Measurements from ENCODE around the gene RALGPS2. TPM values are rescaled to one million over a fixed set of nuclear protein-coding genes. Genes with fewer than 3 reads are reported as not detected.

RALGPS2 gene
- total and polyA plus RNA-seq, 2 of the 13 experiments (the other 11 are each of a cell fraction or from before 2014, with no cell fraction given), result 15.6 to 36.0 TPM

GRCh38 chr1:178938101-178938958, 213.3 kb downstream of the RALGPS2 start:
- DNase-seq (ENCODE audit: low spot score), result no peak
- Histone ChIP-seq H3K27ac (ENCODE audit: extremely low read length, insufficient read depth, low read length) (no peak overlapping the region), H3K4me3 (replicated peaks in 1 of 3; ENCODE audit: insufficient read depth in 1 of 3, low read depth in 2 of 3, low read length in 3 of 3) (no peak overlapping the region), H3K4me1 (ENCODE audit: insufficient read depth, low read length) (peaks cover 20% of the 10 kb centered on the region; the same call in 1 of the 2 replicates), H3K36me3 (replicated peaks in 1 of 2; ENCODE audit: control insufficient read depth in 1 of 2, insufficient read depth in 2 of 2, low read length in 2 of 2) (no peaks in the 10 kb centered on the region), H3K4me2 (ENCODE audit: low read depth, low read length) (peak overlapping the region; percentile 40; the same call in 1 of the 2 replicates), H3K27me3 (ENCODE audit: control insufficient read depth in 1 of 2, insufficient read depth in 2 of 2, low read length in 2 of 2) (peaks cover 5 to 14% of the 10 kb centered on the region in 2 experiments; a peak in 3 of 5 replicates), H3K9me3 (ENCODE audit: low read length) (no peaks in the 10 kb centered on the region), H2AFZ (ENCODE audit: low read length) (no peak overlapping the region), H3K9ac (ENCODE audit: insufficient read depth, low read depth, low read length) (no peak overlapping the region), H3K79me2 (ENCODE audit: insufficient read depth, low read length) (no peaks in the 10 kb centered on the region), H4K20me1 (ENCODE audit: insufficient read depth, low read length) (no peaks in the 10 kb centered on the region)
- ChIA-PET CTCF (ENCODE audit: low intra/inter-chr PET ratio, low total read pairs) (no interaction called here), POLR2A (interaction anchor here (1.2 kb wide), 1 partner anchor 21 kb away, joined by 4 read pairs; no protein-coding TSS in a partner anchor)
- TF ChIP-seq NKX3-1 (CRISPR knock-in tag; IDR thresholded peaks at IDR 0.05), result no peak
- TF ChIP-seq, protein P1, sequence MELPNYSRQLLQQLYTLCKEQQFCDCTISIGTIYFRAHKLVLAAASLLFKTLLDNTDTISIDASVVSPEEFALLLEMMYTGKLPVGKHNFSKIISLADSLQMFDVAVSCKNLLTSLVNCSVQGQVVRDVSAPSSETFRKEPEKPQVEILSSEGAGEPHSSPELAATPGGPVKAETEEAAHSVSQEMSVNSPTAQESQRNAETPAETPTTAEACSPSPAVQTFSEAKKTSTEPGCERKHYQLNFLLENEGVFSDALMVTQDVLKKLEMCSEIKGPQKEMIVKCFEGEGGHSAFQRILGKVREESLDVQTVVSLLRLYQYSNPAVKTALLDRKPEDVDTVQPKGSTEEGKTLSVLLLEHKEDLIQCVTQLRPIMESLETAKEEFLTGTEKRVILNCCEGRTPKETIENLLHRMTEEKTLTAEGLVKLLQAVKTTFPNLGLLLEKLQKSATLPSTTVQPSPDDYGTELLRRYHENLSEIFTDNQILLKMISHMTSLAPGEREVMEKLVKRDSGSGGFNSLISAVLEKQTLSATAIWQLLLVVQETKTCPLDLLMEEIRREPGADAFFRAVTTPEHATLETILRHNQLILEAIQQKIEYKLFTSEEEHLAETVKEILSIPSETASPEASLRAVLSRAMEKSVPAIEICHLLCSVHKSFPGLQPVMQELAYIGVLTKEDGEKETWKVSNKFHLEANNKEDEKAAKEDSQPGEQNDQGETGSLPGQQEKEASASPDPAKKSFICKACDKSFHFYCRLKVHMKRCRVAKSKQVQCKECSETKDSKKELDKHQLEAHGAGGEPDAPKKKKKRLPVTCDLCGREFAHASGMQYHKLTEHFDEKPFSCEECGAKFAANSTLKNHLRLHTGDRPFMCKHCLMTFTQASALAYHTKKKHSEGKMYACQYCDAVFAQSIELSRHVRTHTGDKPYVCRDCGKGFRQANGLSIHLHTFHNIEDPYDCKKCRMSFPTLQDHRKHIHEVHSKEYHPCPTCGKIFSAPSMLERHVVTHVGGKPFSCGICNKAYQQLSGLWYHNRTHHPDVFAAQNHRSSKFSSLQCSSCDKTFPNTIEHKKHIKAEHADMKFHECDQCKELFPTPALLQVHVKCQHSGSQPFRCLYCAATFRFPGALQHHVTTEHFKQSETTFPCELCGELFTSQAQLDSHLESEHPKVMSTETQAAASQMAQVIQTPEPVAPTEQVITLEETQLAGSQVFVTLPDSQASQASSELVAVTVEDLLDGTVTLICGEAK (IDR thresholded peaks at IDR 0.05), result no peak
- TF ChIP-seq, protein P1 (CRISPR knock-in tag; IDR thresholded peaks at IDR 0.05), result no peak
- no peak for TF ChIP-seq BORCS8-MEF2B (CRISPR knock-in tag; IDR thresholded peaks at IDR 0.05)
- TF ChIP-seq KLF13 (CRISPR knock-in tag; IDR thresholded peaks at IDR 0.05), result no peak
- TF ChIP-seq, protein P2, sequence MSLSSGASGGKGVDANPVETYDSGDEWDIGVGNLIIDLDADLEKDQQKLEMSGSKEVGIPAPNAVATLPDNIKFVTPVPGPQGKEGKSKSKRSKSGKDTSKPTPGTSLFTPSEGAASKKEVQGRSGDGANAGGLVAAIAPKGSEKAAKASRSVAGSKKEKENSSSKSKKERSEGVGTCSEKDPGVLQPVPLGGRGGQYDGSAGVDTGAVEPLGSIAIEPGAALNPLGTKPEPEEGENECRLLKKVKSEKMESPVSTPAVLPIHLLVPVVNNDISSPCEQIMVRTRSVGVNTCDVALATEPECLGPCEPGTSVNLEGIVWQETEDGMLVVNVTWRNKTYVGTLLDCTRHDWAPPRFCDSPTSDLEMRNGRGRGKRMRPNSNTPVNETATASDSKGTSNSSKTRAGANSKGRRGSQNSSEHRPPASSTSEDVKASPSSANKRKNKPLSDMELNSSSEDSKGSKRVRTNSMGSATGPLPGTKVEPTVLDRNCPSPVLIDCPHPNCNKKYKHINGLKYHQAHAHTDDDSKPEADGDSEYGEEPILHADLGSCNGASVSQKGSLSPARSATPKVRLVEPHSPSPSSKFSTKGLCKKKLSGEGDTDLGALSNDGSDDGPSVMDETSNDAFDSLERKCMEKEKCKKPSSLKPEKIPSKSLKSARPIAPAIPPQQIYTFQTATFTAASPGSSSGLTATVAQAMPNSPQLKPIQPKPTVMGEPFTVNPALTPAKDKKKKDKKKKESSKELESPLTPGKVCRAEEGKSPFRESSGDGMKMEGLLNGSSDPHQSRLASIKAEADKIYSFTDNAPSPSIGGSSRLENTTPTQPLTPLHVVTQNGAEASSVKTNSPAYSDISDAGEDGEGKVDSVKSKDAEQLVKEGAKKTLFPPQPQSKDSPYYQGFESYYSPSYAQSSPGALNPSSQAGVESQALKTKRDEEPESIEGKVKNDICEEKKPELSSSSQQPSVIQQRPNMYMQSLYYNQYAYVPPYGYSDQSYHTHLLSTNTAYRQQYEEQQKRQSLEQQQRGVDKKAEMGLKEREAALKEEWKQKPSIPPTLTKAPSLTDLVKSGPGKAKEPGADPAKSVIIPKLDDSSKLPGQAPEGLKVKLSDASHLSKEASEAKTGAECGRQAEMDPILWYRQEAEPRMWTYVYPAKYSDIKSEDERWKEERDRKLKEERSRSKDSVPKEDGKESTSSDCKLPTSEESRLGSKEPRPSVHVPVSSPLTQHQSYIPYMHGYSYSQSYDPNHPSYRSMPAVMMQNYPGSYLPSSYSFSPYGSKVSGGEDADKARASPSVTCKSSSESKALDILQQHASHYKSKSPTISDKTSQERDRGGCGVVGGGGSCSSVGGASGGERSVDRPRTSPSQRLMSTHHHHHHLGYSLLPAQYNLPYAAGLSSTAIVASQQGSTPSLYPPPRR (CRISPR knock-in tag; IDR thresholded peaks at IDR 0.05; ENCODE audit: borderline replicate concordance), result no peak
- no peak for TF ChIP-seq ZNF562 (CRISPR knock-in tag; IDR thresholded peaks at IDR 0.05; ENCODE audit: borderline replicate concordance)
- TF ChIP-seq PAF1 (CRISPR knock-in tag; IDR thresholded peaks at IDR 0.05), result no peak
- TF ChIP-seq CBX2 (IDR thresholded peaks at IDR 0.05; ENCODE audit: low read depth, low read length), result no peak
- no peak for TF ChIP-seq CBX2 (CRISPR knock-in tag; IDR thresholded peaks at IDR 0.05; ENCODE audit: low read depth)
- BruUV-seq (replicated peaks), result no TSS peak
- ATAC-seq, result peak; percentile 37
- in situ Hi-C loops (cut with HindIII; ENCODE audit: extremely low pct_ligation_motif_present, low pct_unique_long_range_greater_than_20kb), result no loop called here
- FAIRE-seq, result no peak
- WGBS (ENCODE audit: low lambda C conversion rate), result 15% methylated on average over 8 of the region's 11 CpGs
- intact Hi-C loops (cut with micrococcal nuclease; ENCODE audit: unreplicated experiment), result no loop called here

Data from HepG2 (cell line).